NAMALWA (cell line): ENCODE results near the gene NOL4L.

Experiments
- DNase-seq: peaks from one replicate; pipeline ENCODE4 v3.0.0-alpha.2; 2015; ENCODE audit warnings: low spot score

NOL4L gene

DNA sequence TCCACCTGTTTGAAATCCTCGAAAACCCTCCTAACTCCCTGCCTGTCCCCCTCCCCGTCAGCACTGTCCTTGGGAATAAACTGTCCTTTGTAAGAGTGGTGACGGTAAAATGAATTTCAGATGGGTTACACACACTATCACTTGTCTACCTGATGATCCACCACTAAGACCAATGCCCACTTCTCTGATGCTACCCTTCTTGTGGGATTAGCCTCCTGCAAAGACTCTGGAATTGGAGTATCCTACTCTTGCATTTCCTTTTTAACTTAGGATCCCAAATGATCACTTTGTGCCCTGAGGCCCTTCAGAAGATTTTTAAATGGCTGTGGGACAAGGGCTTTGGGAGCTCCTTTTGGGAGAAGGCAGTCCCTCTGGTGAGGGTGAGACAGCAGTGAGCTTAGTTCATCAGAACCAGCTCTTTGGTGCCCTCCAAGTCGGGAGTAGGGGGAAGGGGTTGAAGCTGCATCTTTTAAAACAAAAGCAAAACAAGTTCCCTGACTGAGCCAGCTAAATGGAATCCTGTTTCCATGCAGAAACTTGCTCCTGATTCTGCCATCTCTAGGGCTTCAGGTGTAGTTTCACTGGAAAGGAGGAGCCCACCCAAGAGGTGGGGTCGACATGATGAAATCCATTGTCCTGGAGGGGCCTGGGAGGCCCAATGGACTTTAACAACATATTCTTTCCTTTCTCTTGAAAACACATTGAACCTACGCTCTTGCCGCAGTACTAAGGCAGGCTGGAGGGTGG, 140.5 kb downstream of the NOL4L start:
- DNase-seq, result no peak

DNA sequence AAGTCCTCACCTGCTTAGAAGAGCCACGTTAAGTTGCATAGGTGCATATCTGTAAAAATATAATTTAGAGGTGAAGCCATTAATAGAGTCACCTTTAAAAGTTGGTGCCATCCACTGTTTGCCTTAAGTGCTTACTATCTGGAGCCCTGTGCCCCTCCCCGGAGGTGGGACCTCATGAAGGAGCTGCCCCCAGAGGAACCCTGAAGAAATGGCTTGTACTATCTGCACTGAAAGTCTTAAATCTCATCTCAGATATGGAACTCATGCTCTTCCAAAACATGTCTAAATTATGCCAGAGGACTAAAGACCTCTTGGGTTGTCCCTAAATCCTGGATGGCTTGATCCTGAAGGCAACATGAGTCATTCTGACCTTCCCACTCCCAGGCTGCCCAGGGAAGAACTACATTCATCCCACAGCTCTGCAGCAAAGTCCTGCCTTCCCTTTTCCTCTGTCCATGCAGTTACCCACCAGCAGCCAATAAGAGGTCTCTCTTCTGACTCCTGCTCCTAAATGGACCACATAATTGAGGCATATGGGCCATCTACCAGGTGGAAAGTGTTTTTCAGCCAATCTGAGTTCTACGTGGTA, 141.7 kb downstream of the NOL4L start:
- peak; percentile 29 for DNase-seq

DNA sequence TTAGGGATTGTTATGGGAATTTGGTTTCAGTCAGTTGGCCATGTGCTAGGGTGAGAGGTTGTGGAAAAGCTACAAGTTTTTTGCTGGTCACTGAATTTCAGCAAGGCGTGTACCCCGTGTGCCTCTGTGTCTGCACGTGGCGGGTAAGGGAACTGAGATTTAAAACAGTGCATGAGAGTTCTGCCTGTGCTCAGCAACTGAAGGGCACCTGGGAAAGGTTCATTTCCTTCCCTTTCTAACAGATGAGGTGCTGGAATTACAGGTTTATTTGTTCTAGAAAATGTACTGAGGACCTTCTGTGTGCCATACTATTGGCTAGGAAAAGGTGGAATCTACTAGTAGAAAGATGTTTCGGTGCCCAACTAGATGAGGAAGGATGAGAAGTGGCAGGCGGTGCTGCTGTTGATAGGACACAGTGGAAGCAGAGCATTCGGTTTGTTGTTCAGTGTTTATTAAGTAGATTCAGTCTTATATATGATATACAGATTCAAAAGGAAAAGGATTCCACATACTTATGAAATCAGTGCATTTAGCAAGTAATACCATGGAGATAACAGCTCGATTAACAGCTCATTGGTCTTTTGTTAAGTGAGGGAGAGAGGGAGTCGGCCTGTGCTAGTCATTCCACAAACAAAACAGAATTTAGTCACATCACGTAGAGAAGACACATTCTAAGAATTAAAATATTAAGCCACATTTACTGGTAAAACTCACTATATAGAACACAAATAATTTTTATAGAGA, 142.3 kb downstream of the NOL4L start:
- no peak for DNase-seq

DNA sequence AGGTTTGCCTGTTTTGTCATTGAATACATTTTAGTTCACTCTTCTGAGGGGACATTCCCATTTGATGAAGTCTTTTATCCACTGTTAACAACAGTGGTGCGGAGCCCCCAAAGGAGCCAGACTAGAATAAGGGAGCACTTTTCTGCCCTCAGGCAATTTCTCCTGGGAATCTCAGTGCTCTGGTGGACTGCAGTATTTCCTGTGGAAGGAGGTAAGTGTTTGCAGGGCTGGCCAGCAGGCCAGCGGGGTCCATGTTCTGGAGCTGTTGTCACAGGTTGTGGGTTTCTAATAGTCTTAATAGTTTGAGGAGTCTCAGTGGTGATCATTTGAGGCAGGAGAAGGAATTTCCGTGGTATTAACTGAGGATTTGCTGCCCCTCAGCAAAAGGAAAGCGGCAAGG, 143.5 kb downstream of the NOL4L start:
- DNase-seq, result no peak

DNA sequence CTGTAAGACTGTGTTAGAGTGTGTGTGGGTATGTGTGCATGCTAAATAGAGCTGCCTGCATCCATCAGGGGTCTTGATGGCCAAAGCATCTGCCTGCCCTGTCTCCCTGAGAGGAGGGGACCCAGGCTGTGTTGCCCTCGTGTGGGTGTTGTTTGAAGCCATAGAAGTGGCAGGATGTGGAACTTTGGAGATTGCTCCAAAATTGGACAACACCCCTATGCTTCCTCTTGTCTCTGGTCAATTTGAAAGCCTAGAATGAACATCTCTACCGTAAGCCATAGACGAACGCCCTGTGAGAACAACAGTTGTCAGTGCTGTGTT, 144.4 kb downstream of the NOL4L start:
- no peak for DNase-seq

DNA sequence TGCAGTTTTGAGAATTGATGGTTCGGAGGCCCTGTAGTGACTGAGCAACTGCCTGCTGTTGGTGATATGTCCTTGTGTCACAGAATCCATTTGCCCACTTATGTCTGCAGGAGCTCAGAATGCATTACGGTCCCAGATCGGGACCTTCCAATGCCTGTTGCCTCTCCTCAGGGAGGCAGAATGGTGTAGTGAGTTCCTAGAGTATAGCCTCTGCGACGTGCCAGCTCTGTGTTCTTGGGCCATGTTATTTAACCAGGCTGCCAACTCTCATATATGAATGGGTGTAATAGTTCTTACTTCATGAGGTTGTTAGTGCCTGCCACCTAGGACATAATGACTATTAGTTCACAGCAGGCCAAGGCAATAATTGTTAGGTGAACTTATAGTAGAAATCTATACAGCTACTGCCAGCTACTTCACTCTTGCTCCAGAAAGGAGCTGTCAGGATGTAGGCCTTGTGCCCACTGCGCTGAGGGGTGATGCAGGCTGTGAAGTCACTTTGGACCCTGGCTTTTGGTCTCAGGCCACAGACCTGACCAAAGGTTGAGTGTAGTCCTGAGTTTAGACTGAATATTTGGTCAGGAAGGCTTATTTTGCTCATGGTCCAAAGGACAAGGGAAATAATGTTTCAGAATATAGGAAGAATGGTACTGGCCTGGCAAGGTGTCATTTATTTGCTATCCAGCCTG, 144.9 kb downstream of the NOL4L start:
- DNase-seq, result no peak

DNA sequence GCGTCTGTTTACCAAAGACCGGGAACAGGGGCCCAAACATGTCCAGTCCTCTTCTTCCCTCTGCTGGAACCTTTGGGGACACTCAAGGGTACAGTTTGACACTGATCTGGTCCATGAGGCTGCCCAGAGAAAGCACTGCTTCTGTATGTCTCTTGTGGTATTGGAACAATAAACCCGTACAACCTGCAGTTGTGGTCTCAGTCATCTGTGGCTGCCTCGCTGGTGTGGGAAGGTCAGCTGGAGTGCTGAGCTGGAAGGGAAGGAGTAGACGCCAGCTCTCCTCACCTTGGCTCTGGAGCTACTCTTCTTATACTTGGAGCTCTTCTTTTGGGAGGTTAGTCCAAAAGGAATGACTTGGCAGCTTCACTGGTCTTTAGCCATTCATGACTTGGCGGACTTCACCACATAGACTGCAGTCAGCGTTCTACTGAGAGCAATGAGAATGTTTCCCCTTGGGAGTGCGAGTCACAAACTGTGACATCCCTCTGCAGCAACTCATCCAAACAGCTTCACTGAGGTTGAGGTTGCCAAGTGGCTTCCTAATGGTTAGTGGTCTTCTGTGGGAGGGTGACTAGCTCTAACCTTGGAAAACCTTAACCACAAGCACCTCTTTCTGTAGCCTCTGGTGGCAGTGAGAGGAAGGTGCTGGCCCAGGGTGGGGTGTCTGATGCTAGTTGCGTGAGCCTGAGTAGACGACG, 145.9 kb downstream of the NOL4L start:
- DNase-seq, result no peak

DNA sequence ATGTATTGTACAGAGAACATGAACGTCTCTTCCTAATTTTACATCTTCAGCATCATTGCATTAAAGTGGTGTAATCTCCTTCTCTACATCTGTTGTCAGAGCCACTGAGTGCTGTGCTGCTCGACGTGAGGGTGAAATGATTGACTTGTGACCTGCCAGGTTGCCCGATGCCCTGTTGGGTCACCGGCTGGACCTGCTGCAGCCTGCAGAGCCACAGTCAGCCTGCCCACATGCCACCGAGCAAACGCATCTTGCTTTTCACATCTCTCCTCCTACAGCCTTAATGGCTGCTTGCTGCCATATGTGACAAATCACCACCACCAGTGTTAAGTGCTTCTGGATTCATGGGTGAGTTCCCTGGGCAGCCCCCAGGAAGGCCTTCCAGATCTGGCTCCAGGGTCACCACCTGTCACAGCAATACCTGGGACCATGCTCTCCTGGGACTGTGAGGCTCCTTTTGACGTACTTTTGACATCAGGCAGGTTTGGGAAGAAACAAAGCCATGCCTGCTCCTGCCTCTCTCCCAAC, 146.7 kb downstream of the NOL4L start:
- DNase-seq, result no peak

DNA sequence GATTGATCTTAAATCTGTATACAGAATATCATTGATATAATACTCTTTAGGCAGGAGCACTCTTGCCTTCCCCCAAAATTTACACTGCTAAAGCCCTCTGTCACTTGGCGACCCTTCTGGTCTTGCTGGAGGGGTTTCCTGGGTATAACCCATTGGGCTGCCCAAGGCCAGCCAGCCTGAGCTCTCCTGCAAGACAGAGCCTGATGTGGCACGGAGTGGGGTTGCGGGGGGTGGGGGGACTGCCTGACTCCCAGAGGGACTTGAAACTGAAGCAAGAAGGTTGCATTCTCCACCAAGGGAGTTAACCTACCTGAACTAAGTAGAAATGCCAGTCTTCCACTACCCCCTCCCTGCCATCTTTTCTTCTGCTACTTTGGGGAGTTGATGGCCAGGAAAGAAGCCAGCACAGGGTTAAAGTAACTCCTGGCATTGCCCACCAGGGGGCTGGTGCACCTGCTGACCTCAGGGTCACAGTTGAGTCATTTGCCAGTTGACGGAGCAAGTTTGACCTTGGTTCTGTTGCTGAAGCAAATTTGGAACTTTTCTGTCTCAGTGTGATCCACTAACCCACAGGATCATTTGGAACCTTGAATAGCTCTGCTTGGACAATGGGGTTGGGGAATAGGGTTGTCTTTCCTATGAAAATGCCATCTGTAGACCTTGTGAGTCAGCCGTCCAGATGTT, 147.6 kb downstream of the NOL4L start:
- peak; percentile 54 for DNase-seq

DNA sequence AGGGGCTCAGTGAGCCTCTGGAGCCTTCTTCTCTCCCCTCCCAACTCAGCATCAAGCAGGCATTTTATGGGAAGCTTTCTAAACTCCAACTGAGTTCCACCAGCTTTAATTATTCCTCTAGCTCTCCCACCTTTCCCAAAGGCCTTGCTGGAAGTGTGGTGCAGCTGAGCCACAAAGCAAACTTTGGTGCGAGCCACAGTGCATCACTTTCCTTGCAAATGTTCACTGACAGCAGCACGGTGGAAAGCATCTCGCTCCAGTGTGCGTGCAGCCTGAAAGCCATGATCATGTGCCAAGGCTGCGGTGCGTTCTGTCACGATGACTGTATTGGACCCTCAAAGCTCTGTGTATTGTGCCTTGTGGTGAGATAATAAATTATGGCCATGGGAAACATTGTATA, 148.2 kb downstream of the NOL4L start:
- no peak for DNase-seq

DNA sequence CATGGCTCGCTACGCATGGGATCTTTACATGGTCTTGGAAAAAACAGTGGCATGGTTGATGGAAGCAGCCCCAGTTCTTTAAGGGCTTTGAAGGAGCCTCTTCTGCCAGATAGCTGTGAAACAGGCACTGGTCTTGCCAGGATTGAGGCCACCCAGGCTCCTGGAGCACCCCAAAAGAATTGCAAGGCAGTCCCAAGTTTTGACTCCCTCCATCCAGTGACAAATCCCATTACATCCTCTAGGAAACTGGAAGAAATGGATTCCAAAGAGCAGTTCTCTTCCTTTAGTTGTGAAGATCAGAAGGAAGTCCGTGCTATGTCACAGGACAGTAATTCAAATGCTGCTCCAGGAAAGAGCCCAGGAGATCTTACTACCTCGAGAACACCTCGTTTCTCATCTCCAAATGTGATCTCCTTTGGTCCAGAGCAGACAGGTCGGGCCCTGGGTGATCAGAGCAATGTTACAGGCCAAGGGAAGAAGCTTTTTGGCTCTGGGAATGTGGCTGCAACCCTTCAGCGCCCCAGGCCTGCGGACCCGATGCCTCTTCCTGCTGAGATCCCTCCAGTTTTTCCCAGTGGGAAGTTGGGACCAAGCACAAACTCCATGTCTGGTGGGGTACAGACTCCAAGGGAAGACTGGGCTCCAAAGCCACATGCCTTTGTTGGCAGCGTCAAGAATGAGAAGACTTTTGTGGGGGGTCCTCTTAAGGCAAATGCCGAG, 148.8 kb downstream of the NOL4L start:
- no peak for DNase-seq

DNA sequence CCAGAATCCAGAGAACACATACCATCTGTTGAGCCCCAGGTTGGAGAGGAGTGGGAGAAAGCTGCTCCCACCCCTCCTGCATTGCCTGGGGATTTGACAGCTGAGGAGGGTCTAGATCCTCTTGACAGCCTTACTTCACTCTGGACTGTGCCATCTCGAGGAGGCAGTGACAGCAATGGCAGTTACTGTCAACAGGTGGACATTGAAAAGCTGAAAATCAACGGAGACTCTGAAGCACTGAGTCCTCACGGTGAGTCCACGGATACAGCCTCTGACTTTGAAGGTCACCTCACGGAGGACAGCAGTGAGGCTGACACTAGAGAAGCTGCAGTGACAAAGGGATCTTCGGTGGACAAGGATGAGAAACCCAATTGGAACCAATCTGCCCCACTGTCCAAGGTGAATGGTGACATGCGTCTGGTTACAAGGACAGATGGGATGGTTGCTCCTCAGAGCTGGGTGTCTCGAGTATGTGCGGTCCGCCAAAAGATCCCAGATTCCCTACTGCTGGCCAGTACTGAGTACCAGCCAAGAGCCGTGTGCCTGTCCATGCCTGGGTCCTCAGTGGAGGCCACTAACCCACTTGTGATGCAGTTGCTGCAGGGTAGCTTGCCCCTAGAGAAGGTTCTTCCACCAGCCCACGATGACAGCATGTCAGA, 149.6 kb downstream of the NOL4L start:
- DNase-seq, result no peak

DNA sequence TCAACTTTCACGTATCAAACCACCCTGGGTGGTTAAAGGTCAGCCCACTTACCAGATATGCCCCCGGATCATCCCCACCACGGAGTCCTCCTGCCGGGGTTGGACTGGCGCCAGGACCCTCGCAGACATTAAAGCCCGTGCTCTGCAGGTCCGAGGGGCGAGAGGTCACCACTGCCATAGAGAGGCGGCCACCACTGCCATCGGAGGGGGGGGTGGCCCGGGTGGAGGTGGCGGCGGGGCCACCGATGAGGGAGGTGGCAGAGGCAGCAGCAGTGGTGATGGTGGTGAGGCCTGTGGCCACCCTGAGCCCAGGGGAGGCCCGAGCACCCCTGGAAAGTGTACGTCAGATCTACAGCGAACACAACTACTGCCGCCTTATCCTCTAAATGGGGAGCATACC, 150.7 kb downstream of the NOL4L start:
- DNase-seq, result no peak

DNA sequence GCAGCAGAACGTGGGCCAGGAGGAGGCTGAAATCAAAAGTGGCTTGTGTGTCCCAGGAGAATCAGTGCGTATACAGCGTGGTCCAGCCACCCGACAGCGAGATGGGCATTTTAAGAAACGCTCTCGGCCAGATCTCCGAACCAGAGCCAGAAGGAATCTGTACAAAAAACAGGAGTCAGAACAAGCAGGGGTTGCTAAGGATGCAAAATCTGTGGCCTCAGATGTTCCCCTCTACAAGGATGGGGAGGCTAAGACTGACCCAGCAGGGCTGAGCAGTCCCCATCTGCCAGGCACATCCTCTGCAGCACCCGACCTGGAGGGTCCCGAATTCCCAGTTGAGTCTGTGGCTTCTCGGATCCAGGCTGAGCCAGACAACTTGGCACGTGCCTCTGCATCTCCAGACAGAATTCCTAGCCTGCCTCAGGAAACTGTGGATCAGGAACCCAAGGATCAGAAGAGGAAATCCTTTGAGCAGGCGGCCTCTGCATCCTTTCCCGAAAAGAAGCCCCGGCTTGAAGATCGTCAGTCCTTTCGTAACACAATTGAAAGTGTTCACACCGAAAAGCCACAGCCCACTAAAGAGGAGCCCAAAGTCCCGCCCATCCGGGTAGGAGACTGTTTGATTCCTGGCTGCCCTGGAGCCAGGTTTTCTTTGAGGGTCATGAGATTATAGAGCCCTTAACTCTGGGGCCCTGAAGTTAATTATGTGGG, 151.7 kb downstream of the NOL4L start:
- DNase-seq, result no peak

DNA sequence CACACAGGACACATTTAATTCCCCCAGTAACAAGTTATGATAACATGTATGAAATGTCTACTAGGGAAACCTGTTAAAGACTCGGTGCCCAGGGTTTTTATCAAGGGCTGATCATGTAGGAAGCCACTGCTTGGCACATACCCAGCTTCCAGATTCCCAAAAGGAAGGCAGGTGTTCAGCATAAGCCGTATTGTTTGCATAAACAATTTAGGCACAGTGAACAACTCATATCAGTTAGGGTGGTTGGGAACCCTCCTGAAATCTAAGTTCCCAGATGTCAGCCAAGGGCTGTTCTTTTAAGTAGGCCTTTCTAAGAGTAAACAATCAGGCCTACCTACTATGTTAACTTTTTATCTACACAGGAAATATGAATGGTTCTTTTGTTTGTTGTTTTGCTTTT, 152.9 kb downstream of the NOL4L start:
- no peak for DNase-seq

DNA sequence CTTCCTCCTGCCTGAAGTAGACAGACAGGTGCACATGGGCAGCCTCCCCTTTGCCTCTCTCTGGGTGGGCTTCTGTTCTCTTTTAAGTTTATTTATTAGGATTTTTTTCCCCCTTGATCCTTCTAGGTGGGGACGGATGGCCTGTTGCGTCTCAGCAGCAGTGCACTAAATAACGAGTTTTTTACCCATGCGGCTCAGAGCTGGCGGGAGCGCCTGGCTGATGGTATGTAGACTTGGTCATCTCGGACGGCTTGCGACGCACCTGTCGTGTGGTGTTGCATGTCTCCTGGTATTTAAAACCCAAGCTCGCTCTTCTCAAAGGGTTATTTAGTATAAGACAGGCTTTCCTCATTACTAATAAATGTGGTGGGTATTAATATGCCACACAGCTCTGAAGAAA, 153.7 kb downstream of the NOL4L start:
- no peak for DNase-seq

DNA sequence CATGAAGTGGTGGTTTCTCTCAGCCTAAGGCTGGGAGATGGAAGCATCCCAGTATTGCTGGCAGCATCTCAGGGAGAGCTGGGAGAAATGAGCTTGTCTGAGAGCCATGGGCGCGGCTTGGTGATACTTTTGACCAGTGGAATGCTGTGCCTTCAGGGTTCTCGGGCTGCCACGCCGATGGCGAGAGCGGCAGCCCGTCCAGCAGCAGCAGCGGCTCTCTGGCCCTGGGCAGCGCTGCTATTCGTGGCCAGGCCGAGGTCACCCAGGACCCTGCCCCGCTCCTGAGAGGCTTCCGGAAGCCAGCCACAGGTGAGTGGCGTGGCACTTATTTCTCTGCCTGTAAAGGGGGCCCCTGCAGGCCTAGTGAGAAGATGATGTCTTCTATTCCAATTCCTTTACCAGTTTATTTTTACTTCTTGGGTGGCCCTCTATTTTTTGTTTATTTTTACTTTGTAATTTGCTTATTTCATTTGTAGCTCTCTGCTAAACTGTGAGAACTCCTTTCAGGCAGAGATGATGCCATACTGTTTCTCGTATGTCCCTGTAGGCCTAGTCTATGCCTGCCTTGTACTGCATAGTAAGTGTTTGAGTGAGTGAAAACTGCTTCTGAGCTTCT, 155.3 kb downstream of the NOL4L start:
- DNase-seq, result no peak

DNA sequence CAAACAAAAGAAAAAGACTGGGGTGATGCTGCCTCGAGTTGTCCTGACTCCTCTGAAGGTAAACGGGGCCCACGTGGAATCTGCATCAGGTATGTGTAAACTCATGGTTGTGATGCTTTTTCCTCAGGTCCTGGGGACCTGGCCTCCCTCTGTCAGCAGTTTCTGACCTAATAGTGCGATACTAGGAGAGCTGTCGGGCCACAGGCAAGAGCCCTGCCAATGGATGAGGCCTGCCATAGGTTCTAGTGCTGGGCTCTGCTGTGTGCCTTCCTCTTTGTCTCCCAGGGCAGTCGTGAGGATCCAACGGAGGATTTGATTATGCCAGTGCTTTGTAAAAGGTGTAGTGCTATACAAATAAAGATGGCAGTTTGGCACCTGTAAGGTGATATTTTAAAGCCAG, 155.8 kb downstream of the NOL4L start:
- DNase-seq, result no peak

DNA sequence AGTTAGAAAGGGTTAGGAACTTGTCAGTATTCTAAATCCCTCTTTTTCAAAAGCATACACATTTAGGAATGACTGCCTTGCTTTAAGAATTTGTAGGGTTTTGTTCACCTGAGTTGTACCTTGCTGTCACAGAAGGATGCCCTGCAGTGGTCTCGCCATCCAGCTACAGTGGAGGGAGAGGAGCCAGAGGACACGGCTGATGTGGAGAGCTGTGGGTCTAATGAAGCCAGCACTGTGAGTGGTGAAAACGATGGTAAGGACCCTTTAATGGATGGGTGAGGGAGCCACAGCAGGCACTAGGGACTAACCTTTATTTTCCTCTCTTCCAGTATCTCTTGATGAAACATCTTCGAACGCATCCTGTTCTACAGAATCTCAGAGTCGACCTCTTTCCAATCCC, 157.1 kb downstream of the NOL4L start:
- DNase-seq, result no peak
